CD4-positive, alpha-beta T cell treated with Interferon alpha-2 for 1 hour (primary cell): Measurements from ENCODE around the gene DISP2.

Experiments
- DNase-seq, 2 donors: peaks; one replicate each; pipeline ENCODE4 v3.0.0-alpha.2; 2020 to 2022

DISP2 gene

DNA sequence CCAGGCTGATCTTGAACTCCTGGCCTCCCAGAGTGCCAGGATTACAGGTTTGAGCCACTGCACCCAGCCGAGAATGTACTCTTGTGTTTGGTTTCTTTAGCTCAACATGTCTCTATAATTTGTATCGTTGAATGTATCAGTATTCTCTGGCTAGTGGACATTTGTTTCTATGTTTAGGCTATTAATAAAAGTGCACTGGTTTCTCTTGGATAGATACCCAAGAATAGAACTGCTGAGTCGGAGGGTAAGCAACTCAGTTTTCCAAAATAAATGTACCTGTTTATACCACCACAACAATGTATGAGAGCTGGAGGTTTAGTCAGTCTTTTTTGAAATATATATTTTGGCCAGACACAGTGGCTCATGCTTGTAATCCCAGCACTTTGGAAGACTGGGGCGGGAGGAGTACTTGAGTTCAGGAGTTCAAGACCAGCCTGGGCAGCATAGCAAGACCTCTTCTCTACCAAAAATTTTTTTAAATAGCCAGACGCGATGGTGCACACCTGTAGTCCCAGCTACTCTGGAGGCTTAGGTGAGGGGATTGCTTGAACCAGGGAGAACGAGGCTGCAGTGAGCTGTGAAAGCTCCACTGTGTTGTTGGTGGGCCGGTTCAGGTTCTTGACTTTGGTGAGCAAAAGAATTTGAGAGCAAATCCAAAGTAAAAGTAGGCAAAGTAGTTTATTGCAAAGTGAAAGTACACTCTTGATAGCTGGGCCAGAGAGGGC is 39.8 kb downstream of the DISP2 start:
- DNase-seq = no peak

DNA sequence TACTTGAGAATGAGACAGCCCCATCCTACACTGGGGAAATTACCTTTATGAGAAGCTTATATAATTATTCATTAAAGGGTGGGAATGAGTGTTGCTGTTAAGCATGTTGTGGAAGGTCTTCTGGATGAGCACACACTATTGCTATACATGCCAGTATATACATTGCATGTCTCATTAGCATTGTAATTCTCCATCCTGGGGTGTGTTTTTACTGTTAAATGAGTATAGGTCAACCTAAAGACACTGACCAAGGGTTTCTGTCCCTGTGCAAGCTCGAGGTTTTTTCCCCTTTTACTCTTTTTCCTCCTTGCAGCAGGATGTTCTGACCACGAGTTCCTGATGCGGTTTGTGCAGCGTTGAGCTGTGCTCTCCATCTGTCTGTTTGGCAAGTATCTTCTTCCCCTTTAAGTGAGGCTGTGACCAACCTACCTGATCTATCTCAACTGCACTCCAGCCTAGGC is 40.4 kb downstream of the DISP2 start:
- peak; percentile 22 to 37 for DNase-seq

DNA sequence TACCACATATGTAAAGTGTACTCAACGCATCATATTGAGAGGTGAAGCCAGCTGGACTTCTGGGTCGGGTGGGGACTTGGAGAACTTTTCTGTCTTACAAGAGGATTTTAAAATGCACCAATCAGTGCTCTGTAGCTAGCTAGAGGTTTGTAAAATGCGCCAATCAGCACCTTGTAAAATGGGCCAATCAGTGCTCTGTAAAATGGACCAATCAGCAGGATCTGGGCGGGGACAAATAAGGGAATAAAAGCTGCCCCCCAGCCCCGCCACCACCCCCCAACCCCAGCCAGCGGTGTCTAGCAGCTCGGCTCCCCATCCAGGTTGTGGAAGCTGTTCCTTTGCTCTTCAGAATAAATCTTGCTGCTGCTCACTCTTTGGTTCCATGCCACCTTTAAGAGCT is 41.4 kb downstream of the DISP2 start:
- DNase-seq = no peak

DNA sequence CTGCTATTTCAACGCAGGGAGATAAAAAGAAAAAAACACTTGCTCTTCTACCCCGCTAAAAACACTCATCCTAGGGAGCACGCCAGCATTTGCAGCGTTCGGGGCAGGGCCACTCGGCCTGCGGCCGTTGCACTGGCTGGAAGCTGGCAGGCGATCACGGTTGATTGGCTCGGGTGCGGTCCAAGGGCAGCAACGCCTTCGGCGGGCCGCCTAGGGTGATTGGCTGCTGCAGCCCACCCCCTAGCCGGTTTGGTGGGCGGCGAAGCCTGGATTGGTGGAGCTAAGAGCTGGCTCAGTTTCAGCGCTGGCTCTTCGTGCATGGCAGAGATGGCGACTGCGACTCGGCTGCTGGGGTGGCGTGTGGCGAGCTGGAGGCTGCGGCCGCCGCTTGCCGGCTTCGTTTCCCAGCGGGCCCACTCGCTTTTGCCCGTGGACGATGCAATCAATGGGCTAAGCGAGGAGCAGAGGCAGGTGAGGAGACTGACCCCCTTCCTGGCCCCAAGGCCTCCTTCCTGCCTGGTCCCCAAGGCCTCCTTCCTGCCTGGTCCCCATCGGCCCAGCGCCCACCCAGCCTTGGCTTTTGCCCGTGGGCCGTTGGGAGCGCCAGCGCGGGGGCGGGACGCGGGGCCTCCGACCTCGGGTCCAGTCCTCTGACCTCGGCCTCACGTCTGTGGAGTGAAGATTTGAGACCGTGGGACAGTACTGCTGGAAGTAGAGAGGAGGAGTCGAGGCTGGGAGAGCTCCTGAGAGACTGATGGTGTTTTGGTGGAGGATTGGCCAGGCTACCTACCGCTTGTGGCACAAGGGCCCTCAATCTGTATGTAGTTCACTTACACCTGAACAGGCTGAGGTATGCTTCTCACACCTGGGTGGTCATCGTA is 47.7 kb downstream of the DISP2 start, which contains the start of gene IVD:
TSS of gene IVD (plus strand) at position 295 of the 881 bp plus-strand sequence. CDS start at position 328, 33 bp downstream.
- DNase-seq = peak; percentile 84 to 90

DNA sequence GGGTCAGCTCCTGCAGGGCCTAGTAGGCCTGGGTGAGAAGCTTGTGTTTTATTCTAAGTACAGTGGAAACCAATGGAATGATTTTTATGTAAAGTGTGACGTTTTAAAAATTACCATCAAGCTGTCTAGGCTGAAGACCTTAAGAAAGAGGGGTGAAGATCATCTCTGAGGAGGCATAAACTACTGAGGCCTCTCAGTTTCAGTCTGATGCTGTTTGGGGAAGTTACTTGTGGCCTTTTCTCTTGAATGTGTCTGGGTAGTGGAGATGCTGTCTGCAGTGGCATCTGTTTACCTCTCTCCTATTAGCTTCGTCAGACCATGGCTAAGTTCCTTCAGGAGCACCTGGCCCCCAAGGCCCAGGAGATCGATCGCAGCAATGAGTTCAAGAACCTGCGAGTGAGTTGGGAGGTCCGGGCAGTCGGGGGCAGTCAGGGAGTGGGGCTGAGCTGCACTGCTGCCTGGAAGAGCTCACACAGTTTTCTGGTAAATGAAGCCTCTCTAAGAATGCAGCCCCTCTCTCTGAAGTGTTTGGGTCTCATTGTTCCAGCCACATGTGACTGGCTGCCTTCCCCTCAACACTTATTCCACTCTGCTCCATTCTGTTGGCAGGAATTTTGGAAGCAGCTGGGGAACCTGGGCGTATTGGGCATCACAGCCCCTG is 49.4 kb downstream of the DISP2 start:
- DNase-seq = no peak

DNA sequence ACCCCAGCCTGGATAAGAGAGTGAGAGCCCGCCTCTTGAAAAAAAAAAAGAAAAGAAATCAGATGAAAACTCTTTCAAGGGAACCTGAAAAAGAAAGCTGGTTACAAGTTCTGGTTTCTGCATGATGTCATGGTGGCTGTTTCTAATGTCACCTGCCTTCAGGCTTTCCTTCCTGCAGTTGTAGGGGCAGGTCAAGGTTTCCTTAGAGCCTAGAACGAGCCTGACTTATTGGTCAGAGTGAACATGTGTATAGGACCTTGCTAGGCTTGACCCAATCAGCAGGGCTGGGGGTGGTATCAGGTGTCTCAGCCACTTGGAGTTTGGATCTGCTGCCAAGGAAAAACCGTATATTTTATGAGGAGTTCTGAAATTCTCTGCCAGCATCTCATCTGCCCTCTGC is 51.3 kb downstream of the DISP2 start:
- DNase-seq = no peak

DNA sequence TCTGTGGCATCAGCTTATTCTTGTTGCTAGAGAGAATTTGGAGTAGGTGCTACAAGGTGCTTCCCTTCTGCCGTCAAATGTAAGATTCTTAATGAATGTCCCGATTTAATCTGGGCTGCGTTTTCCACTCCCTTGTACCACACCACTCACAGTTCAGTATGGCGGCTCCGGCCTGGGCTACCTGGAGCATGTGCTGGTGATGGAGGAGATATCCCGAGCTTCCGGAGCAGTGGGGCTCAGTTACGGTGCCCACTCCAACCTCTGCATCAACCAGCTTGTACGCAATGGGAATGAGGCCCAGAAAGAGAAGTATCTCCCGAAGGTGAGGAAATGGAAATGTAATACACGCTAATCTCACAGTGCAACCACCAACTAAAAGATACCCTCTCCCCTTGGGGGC is 52.5 kb downstream of the DISP2 start:
- DNase-seq = no peak

DNA sequence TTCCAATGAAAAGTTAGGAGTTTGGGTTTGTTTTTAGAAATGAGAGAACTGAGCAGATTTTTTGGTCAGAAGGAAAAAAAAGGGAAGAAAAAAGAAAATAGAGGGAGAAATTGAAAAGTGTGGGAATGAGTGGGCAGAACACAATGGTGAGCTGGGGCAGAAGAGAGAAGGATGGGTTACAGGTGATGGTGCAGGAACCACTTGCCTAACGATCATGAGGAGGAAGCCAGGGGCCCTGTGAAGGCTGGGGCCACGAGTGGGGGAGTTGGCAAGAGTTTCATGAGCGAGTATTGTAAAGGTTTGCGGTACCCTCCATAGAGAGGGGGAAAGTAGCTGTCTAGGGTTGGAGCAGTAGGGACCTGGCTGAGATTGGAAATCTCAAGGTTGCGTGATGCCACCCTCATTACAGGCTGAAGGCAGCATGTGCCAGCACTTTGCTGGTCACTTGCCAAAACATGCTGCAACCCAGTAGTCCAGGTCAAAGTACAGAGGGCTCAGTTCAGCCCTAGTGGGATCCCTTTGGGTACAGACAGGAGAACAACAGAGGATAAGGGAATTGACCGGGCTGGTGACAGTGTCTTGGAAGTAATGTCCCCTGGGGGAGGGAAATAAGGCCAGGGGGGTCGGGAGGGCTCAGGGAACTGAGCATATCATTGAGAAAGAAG is 54.2 kb downstream of the DISP2 start:
- DNase-seq = no peak

DNA sequence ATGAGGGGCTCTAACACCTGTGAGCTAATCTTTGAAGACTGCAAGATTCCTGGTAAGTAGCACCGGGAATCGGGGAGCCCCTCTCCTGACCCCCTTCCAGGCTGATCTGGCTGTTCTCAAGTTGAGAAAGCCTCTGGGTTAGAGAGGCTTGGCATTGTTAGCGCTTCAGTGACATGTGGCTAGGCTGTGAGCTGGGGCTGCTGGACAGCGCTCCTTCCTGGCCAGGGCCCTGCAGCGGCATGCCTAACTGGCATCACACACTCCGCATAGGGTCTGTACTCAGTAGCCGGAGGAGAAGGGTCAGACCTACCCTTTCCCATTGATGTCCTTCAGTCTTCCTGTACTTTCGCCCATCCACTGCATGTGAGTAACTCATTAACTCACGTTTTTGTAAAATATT is 55.0 kb downstream of the DISP2 start:
- DNase-seq = no peak

DNA sequence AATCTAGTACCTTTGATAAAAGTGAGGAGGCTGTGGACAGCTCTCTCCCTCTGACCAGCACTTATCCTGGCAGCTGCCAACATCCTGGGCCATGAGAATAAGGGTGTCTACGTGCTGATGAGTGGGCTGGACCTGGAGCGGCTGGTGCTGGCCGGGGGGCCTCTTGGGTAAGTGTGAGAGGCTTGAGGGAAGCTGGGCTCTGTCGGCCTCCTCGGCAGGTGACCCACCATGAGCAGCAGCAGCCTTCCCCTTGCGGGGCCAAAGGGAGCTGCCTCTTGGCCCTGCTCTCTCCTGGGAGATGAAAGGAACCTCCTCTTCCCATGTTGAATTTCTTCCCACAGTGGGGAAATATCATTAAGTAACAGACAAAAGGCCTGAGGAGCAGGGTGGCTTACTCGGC is 56.8 kb downstream of the DISP2 start:
- no peak for DNase-seq

DNA sequence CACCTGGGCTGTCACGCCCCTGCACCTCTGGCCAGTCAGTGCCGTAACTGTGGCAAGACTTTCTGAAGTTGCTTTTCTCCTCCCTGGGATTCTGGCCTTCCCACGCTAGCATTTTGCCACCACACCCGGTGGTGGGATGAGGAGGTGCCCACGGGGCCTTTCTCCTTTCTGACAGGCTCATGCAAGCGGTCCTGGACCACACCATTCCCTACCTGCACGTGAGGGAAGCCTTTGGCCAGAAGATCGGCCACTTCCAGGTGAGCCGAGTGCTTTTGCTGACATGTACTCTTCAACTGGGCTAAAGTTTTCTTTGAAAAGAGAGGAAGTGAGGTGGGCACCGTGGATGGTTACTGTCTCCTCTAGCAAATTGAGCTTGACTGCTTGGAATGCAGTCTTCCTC is 57.2 kb downstream of the DISP2 start:
- no peak for DNase-seq

DNA sequence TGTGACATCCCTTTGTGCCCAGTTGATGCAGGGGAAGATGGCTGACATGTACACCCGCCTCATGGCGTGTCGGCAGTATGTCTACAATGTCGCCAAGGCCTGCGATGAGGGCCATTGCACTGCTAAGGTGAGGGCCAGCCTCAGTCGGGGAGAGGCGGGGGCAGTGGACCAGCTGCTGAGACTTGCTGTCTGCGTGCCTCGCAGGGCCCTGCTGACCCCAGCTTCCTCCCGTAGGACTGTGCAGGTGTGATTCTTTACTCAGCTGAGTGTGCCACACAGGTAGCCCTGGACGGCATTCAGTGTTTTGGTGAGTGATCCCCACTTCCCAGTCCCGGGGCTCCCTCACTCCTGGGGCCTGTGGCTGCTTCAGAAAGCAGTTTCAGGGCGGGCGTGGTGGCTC is 58.0 kb downstream of the DISP2 start:
- DNase-seq = no peak

DNA sequence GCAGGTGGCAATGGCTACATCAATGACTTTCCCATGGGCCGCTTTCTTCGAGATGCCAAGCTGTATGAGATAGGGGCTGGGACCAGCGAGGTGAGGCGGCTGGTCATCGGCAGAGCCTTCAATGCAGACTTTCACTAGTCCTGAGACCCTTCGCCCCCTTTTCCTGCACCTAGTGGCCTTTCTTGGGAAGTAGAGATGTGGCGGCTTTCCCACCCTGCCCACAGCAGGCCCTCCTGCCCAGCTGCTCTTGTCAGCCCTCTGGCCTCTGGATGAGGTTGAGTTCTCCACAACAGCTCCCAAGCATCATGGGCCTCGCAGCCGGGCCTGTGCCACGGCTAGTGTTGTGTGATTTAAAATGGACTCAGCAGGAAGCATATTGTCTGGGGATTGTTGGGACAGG is 60.1 kb downstream of the DISP2 start:
- DNase-seq = no peak

DNA sequence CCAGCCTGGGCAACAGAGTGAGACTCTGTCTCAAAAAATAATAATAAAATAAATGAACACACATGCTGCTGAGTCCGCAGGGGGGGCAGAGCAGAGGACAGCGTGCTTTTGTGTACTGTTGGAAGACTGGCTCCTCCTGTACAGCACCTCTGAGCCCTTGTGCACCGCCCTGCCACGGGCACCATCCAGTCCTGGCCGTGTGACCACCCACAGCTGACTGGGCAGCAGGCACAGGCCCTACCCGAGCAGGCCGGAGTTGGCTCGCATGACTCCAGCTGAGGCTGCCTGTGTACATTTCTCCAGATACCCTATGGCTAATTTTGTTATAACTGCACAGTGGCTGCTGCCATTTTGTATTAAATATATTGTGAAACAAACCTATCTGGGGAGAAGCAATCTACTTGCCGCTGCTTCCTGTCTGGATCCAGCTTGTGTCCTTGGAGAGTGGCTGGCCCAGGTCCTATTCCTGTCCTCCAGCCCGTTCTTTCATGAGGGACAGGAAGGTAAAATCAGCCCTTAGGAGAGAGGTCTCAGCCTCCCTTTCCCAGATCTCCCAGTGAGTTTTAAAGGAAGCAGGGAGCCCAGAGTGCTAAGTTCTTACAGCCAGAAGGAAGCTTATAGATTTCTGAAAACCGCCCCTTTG is 62.2 kb downstream of the DISP2 start:
- no peak for DNase-seq

DNA sequence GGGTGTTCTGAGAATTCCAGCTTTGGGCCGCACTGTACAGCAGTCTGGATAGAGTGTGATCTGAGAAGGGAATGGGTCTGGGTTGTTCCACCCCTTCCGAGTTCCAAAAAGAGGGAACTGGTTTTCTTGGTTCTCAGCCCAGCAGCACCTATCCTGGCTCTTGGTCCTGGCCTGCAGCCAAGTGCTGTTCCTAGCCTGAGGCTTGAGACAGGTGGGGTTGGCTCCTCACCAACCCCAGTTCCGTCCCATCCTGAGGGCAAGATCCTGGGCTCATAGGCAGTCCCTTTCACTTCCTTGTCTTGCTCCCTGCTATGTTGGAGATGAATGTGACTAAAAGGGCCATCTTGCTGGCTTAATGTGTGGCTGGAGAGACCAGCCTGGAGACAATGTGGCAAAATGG is 62.8 kb downstream of the DISP2 start:
- DNase-seq = no peak

DNA sequence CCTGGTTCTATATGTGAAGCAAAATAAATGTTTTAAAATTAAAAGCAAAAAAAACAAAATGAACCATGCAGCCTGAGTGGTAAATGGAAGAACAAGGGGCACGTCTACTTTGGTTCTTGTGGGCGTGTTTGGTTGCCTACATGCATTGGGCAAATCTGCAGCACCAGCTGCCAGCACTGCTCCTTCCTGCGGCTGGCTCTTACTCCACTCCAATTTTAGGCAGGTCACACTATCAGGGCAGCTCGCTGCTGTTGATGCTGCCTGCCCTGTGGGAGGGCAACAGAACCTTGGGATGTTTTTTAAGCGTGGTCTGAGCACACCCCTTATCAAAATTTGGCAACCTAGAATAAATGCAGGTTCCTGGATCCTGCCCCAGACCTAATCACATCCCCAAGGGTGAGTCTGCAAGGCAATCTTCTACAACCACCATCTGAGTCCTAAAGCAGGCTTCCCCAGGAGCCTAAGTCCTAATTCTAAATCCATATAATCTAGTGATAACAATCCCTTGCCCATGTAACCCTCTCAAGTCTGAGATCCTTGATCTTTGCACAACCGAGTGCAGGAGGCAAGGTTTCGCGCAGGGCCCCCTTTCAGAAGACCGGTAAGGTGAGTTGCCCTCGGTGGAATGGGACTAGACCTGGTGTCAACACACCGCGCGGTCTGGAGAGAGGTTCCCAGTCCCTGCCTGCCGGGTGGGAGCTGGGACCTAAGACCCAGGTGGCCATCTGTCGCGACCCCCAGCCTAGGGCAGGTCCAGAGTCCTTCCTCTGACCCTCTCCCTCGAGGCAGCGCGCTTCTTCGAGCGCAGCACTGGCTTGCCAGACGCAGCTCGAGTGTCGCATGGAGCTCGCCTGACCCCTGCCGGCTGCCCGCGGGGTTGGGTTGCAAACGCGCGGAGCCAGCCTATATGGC is 63.5 kb downstream of the DISP2 start:
- peak; percentile 75 to 80 for DNase-seq

DNA sequence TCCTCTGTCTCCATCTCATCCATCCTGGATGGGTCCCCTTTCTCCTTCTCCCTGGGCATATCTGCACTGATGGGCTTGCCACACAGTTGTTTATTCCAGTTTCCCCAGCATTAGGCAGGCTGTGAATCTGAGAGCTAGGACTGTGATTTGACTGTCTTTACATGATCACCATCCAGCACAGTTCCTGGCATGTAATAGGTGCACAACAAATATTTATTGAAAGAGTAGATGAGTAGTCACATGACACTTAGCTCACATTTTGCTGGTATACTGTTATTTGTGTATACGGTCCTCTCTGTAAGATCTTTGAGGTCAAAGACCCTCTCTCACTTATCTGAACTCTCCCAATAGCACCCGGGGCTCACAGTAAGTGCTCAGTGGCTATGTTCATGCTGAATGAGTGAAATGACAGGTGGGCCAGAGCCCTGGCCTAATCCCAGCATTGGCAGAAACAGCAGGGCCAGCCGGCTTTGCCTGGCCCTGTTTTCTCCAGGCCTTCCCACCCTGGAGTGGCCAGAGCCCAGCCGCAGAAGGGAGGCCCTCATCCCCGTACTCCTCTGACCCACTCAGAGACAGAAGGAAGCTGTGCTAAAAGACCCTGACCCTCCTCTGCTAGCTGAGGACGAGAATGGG is 66.6 kb downstream of the DISP2 start:
- no peak for DNase-seq

DNA sequence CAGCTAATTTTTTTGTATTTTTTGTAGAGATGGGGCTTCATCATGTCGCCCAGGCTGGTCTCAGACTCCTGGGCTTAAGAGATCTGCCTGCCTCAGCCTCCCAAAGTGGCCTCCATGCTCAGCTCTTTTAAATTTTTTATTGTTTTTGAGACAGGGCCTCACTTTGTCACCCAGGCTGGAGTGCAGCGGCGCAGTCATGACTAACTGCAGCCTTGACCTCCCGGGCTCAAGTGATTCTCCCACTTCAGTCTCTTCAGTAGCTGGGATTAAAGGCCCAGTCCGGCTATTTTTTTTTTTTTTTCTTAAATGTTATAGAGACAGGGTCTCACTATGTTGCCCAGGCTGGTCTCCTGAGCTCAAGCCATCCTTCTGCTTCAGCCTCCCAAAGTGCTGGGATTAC is 67.7 kb downstream of the DISP2 start:
- no peak for DNase-seq

DNA sequence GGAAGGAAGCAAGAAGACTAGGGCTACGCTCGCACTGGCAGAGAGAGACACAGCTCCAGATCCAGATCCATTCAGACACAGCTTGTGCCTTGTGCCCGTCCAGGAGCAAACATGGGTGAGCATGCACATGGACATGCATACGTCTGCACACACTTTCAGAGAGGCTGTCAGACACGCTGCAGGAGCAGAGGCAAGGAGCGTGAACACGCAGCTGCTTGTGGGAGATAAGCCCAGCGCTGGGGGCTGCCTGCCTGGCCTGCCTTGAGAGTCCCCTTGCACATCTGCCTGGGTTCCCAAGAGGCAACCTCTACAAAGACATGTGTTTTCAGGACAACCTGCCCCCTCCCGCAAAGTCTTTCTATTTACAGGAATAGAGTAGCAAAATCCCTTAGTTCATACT is 69.2 kb downstream of the DISP2 start:
- no peak for DNase-seq

DNA sequence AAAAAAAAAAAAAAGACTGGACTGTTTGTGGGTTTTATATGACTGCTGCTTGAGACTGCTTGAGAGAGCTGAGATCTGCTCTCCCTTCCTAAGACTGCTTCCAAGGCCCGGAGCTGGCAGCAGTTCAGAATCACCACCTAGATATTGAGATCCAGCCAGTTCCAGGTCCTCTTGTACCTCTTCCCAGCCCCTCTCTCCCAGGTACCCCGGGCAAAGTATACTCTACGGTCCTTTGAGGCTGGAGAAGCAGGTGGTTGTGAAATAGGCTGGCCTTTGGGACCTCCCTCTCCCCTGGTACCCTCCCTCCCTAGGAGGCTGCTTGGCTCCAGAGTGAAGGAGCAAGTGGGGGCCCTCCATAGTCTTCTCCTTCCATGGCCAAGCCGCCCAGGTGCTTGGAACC is 70.2 kb downstream of the DISP2 start:
- no peak for DNase-seq
